HG03064 (cell line): ENCODE results near the gene KIDINS220.

ENCODE experiments used
- ATAC-seq: cut with Tn5 transposase; IDR thresholded peaks from one replicate; pipeline ENCODE4 v1.9.1; 2021; ENCODE audit warnings: low read depth; ENCODE audit not compliant: unreplicated experiment

KIDINS220 gene

GRCh38 chr2:8704906-8705305 is 132.5 kb downstream of the KIDINS220 start:
- ATAC-seq, result no peak

GRCh38 chr2:8701681-8702379 is 135.6 kb downstream of the KIDINS220 start:
- ATAC-seq, result no peak

- no peak for ATAC-seq
Observed at GRCh38 chr2:8699839-8700238, 137.6 kb downstream of the KIDINS220 start.

- ATAC-seq, result no peak
Observed at GRCh38 chr2:8697190-8697589, 140.2 kb downstream of the KIDINS220 start.

GRCh38 chr2:8694737-8695136 is 142.7 kb downstream of the KIDINS220 start:
- no peak for ATAC-seq

GRCh38 chr2:8693157-8693821 is 144.1 kb downstream of the KIDINS220 start:
- no peak for ATAC-seq

- ATAC-seq, result no peak
Observed at GRCh38 chr2:8692783-8693156, 144.6 kb downstream of the KIDINS220 start.

- no peak for ATAC-seq
Observed at GRCh38 chr2:8691859-8692437, 145.5 kb downstream of the KIDINS220 start.

- ATAC-seq, result peak; percentile 34
Observed at GRCh38 chr2:8685697-8686358, 151.6 kb downstream of the KIDINS220 start.

- peak; percentile 1 for ATAC-seq
Observed at GRCh38 chr2:8684878-8685696, 152.3 kb downstream of the KIDINS220 start.

GRCh38 chr2:8684540-8684877 is 152.9 kb downstream of the KIDINS220 start:
- ATAC-seq, result no peak

GRCh38 chr2:8682719-8683667 is 154.4 kb downstream of the KIDINS220 start:
- no peak for ATAC-seq

- ATAC-seq, result peak; percentile 62
Observed at GRCh38 chr2:8681786-8682692, 155.4 kb downstream of the KIDINS220 start, which contains the start of gene ID2. TSS of gene ID2 (plus strand) at chr2:8682056. CDS start at chr2:8682166, 110 bp downstream.

GRCh38 chr2:8680822-8681760 is 156.3 kb downstream of the KIDINS220 start:
- no peak for ATAC-seq

GRCh38 chr2:8679827-8680731 is 157.3 kb downstream of the KIDINS220 start:
- ATAC-seq, result no peak

- no peak for ATAC-seq
Observed at GRCh38 chr2:8679567-8679826, 157.9 kb downstream of the KIDINS220 start.
